Measurements from ENCODE around the gene IRAK1.
"Not testable (repeated sequence)": the region's sequence is repeated elsewhere in the genome, so short reads cannot be mapped to it uniquely, and the experiment has no call there.

The IRAK1 gene

DNA sequence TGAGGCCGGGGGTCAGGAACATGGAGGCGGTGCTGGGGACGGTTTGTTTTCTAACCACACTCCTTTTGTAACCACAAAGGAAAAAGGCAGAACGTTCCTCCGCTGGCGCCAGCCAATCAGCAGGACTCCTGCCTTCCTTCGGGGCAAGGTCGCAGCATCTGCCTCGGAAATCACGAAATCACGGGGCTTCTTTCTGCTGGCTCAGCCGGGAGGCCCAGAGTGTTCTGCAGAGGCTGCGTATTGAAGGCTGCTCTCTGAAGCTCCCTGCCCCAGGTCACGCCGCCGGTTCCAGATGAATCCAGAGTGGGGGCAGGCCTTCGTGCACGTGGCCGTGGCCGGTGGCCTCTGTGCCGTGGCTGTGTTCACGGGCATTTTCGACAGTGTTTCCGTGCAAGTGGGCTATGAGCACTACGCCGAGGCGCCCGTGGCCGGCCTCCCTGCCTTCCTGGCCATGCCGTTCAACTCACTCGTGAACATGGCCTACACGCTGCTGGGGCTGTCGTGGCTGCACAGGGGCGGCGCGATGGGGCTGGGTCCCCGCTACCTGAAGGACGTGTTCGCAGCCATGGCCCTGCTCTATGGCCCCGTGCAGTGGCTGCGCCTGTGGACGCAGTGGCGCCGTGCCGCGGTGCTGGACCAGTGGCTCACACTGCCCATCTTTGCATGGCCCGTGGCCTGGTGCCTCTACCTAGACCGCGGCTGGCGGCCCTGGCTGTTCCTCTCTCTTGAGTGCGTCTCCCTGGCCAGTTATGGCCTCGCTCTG is 37.8 kb downstream of the IRAK1 start:
- Mint-ChIP-seq H3K36me3 (ENCODE audit: low read depth) (peaks cover 3% of the 10 kb centered on the region), H3K4me1 (ENCODE audit: low read depth) (peaks cover 33% of the 10 kb centered on the region), H3K27me3 (ENCODE audit: low read depth) (no peaks in the 10 kb centered on the region), H3K4me3 (peak overlapping the region; percentile 65), H3K9me3 (no peaks in the 10 kb centered on the region), H3K27ac (peak overlapping the region; percentile 94)

GRCh38 chrX:153981231-153981630 is 38.5 kb downstream of the IRAK1 start:
- H3K4me1 Mint-ChIP-seq (ENCODE audit: low read depth) = peaks cover 33% of the 10 kb centered on the region
- H3K9me3 Mint-ChIP-seq = no peaks in the 10 kb centered on the region
- peak overlapping the region; percentile 65 for H3K4me3 Mint-ChIP-seq
- H3K36me3 Mint-ChIP-seq (ENCODE audit: low read depth) = peaks cover 3% of the 10 kb centered on the region
- H3K27ac Mint-ChIP-seq = peak overlapping the region; percentile 94
- H3K27me3 Mint-ChIP-seq (ENCODE audit: low read depth) = no peaks in the 10 kb centered on the region

GRCh38 chrX:153980394-153980793 is 39.3 kb downstream of the IRAK1 start:
- H3K9me3 Mint-ChIP-seq; H3K27me3 Mint-ChIP-seq (ENCODE audit: low read depth); H3K36me3 Mint-ChIP-seq (ENCODE audit: low read depth): not testable (repeated sequence)
- H3K27ac Mint-ChIP-seq = peak overlapping the region; percentile 91
- peak overlapping the region; percentile 69 for H3K4me3 Mint-ChIP-seq
- H3K4me1 Mint-ChIP-seq (ENCODE audit: low read depth) = peaks cover 33% of the 10 kb centered on the region

GRCh38 chrX:153974726-153975286 is 44.9 kb downstream of the IRAK1 start:
- H3K4me3 Mint-ChIP-seq = no peak overlapping the region
- no peaks in the 10 kb centered on the region for H3K27me3 Mint-ChIP-seq (ENCODE audit: low read depth)
- no peaks in the 10 kb centered on the region for H3K9me3 Mint-ChIP-seq
- peaks cover 4% of the 10 kb centered on the region for H3K36me3 Mint-ChIP-seq (ENCODE audit: low read depth)
- peak overlapping the region; percentile 94 for H3K27ac Mint-ChIP-seq
- peaks cover 12% of the 10 kb centered on the region for H3K4me1 Mint-ChIP-seq (ENCODE audit: low read depth)

- H3K27me3 Mint-ChIP-seq (ENCODE audit: low read depth) = no peaks in the 10 kb centered on the region
- no peaks in the 10 kb centered on the region for H3K9me3 Mint-ChIP-seq
- H3K4me3 Mint-ChIP-seq = peak overlapping the region; percentile 85
- peaks cover 9% of the 10 kb centered on the region for H3K36me3 Mint-ChIP-seq (ENCODE audit: low read depth)
- H3K27ac Mint-ChIP-seq = peak overlapping the region; percentile 94
- peaks cover 12% of the 10 kb centered on the region for H3K4me1 Mint-ChIP-seq (ENCODE audit: low read depth)
Observed at GRCh38 chrX:153974003-153974725, 45.5 kb downstream of the IRAK1 start.

- peaks cover 9% of the 10 kb centered on the region for H3K36me3 Mint-ChIP-seq (ENCODE audit: low read depth)
- H3K4me3 Mint-ChIP-seq = peak overlapping the region; percentile 85
- no peaks in the 10 kb centered on the region for H3K9me3 Mint-ChIP-seq
- peaks cover 12% of the 10 kb centered on the region for H3K4me1 Mint-ChIP-seq (ENCODE audit: low read depth)
- H3K27ac Mint-ChIP-seq = peak overlapping the region; percentile 94
- no peaks in the 10 kb centered on the region for H3K27me3 Mint-ChIP-seq (ENCODE audit: low read depth)
Observed at GRCh38 chrX:153973127-153974002, 46.3 kb downstream of the IRAK1 start.

DNA sequence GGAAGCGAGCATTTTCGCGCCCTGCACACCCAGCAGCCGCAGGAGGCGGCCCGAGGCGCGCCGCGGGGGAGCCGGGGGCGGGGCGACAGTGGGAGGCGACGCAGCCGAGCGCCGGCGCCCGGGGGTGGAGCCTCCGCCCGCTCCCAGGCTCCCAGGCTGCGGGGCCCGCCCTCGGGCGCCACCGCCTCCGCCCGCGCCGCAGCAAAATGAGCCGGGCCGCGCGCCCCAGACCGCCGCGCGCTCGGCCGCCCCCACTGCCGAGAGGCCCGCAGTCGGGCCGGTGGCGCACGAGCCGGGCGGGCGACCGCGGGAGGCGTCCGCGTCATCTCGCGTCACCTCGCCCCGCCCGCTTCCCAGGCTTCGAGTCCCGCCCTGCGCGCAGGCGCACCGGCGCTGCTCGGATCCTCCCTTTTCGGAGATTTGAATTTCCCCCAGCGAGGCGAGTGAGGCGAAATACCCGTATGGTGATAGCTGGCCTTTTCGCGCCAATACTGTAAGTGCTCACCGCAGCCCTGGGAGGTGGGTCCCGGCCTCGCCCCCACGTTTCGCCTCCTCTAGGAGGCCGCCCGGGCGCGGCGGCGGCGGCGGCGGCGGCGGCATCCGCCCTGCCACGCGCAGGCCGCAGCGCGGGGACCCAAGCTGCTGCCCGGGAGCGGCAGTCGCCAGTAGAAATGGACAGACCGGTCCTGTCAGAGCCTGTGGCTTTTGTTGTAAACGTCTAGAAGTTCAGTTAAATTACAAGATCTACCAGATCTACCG is 47.2 kb downstream of the IRAK1 start, which contains the start of gene TMEM187:
TMEM187 (plus strand) TSS at position 387 of the 759 bp plus-strand sequence. CDS start 9,309 bp downstream, outside the sequence.
- Mint-ChIP-seq H3K36me3 (ENCODE audit: low read depth) (peaks cover 13% of the 10 kb centered on the region), H3K9me3 (no peaks in the 10 kb centered on the region)

DNA sequence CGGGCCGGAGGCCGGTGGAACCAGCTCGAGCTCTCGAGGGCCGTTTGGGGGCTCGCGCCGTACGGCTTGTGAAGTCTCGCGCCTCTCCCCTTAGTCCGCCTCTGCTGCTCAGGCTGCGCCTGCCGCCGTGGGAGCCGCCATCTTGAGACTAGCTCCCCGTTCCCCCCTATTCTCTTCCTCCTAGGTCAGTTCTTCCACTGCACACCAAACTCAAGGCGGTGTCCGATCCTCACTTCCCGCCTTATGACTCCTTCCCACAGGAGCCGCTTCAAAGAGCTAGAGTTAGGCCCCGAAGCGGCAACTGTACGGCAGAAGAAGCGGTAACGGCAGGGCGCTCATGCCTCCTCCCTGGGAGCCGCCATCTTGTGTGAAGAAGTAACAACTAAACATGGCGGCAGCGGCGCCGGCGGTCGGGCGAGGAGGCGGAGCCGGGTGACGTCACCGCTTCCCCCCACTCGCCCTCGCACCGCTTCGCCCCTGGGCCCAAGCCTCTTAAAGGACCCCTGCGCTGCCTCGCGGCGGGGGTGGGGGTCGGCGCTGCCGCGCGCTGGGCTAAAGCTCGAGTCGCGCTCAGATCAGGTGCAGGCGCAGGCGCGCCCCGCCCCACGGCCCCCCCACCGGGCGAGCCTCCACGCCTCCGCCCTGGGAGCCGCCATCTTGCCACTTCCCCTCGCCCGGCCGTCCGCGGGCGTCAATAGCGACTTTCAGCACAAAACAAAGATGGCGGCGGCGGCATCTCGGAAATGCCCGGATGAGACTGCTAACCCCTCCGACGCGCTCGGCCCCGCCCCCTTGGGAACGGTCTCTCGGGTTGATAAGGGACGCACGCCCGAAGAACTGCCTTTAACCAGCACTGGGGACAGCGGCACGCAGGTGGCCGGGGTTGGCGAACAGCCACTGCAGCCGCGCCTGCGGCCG is 48.0 kb downstream of the IRAK1 start, which contains the start of gene HCFC1:
HCFC1 (minus strand) TSS at position 369 of the 918 bp plus-strand sequence. CDS start 978 bp downstream, outside the sequence.
- Mint-ChIP-seq H3K4me3 (peak within 1 kb of the TSS; percentile 100), H3K27ac (peak within 1 kb of the TSS; percentile 100), H3K4me1 (ENCODE audit: low read depth) (peaks cover 25% of the 10 kb centered on the region), H3K27me3 (ENCODE audit: low read depth) (no peaks in the 10 kb centered on the region), H3K9me3 (no peaks in the 10 kb centered on the region), H3K36me3 (ENCODE audit: low read depth) (peaks cover 17% of the 10 kb centered on the region)

More for the DNA sequence above, 47.2 kb downstream of the IRAK1 start, which contains the start of gene TMEM187:
- H3K27me3 Mint-ChIP-seq (ENCODE audit: low read depth) = no peaks in the 10 kb centered on the region
- H3K4me1 Mint-ChIP-seq (ENCODE audit: low read depth) = peaks cover 20% of the 10 kb centered on the region
- H3K27ac Mint-ChIP-seq = peak within 1 kb of the TSS; percentile 100
- H3K4me3 Mint-ChIP-seq = peak within 1 kb of the TSS; percentile 100

DNA sequence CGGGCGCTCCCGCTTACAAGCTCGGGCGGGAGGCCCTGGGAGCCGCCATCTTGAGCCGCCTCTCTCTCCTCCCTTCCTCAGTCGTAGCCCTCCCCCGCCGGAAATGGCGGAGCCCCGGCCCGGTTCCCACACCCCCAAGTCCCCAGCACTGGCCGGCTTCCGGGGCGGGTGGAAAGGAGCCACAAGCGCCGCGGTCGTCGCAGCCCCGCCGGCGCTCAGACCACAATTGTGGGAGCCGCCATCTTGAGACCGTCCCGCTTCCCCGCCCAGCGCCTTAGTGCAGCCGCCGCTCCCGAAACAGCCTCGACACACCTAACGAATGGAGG is 48.6 kb downstream of the IRAK1 start:
- peaks cover 31% of the 10 kb centered on the region for H3K4me1 Mint-ChIP-seq (ENCODE audit: low read depth)
- no peaks in the 10 kb centered on the region for H3K9me3 Mint-ChIP-seq
- peak overlapping the region; percentile 100 for H3K27ac Mint-ChIP-seq
- H3K4me3 Mint-ChIP-seq = peak overlapping the region; percentile 100
- no peaks in the 10 kb centered on the region for H3K27me3 Mint-ChIP-seq (ENCODE audit: low read depth)
- H3K36me3 Mint-ChIP-seq (ENCODE audit: low read depth) = peaks cover 17% of the 10 kb centered on the region

DNA sequence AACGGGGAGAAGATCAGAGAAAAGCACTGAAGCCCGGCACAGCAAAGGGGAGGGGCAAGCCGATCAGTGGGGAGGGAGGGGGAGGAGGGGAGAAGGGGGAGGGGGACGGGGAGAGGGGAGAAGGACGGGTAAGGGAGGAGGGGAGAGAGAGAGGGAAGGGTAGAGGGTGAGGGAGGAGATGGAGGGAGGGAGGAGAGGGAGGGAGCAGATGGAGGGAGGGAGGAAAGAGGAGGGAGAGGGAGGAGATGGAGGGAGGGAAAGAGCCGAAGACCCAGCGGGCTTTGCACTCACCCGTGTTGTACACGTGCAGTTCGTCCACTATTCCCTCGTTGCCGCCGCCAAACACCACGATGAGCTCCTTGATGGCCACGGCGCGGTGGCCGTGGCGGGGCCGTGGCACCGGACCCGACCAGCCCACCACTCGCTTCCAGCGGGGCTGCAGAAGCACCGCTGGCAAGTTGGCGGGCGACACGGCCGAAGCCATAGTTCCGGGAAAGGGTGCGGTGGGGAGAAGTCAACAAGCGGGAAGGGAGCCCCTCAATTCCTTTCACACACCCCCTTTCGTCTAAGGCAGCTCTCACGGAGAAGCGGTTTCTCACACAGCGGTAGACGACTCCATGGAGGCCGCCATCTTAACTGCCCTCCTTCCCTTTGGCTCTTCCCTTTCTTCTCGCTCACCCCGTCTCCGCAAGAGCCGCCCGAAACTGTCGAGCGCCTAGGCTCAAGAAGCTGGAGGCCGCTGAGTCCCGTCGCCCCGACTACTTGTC is 49.2 kb downstream of the IRAK1 start:
- Mint-ChIP-seq H3K4me1 (ENCODE audit: low read depth) (peaks cover 32% of the 10 kb centered on the region), H3K27me3 (ENCODE audit: low read depth) (no peaks in the 10 kb centered on the region), H3K36me3 (ENCODE audit: low read depth) (peaks cover 17% of the 10 kb centered on the region), H3K9me3 (no peaks in the 10 kb centered on the region), H3K27ac (peak overlapping the region; percentile 100), H3K4me3 (peak overlapping the region; percentile 100)

DNA sequence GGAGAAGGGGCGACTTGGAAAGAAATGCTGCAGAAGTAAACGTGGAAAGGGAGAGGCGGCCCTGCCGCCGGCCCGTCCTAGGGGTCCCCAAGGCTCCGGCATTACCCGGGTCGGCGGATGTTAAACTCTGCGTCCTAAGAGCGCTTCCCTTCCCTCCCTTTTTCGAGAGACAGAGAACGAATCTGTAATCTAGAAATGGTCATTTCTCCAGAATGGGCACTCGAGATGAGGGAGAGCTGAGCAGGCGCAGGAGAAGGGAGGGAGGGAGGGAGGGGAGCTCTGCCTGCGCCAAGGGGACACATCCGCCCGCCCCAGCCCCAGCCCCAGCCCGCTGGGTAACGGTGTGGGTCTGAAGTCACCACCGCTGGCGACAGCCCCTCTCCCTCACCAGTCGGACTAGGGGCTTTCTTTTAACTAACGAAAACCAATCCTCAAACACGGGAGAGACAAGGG is 49.8 kb downstream of the IRAK1 start:
- Mint-ChIP-seq H3K36me3 (ENCODE audit: low read depth) (peaks cover 17% of the 10 kb centered on the region), H3K4me1 (ENCODE audit: low read depth) (peaks cover 32% of the 10 kb centered on the region), H3K4me3 (peak overlapping the region; percentile 100), H3K27ac (peak overlapping the region; percentile 98), H3K27me3 (ENCODE audit: low read depth) (no peaks in the 10 kb centered on the region), H3K9me3 (no peaks in the 10 kb centered on the region)
